Ovary (tissue), 9 donors: ENCODE measurements around the gene DMRTC2. TPM values are rescaled to one million over a fixed set of nuclear protein-coding genes. Genes with fewer than 3 reads are reported as not detected.

Experiments used
- DNase-seq, 5 donors: peaks; one replicate each; pipeline ENCODE4 v3.0.0-alpha.2; 2019 to 2020
- H3K27ac ChIP-seq, 2 donors: fragments of 200-600 bp; one replicate each; pipeline versions ENCODE4 v1.5.1 to v1.8.0; 2019 to 2022
- H3K27me3 ChIP-seq: fragments of 200-600 bp; one replicate; pipeline ENCODE4 v1.8.0; 2022
- H3K36me3 ChIP-seq: fragments of 200-600 bp; sonication (generic); one replicate; pipeline ENCODE4 v1.5.1; 2019
- H3K4me1 ChIP-seq: one replicate; pipeline ENCODE4 v1.8.1; 2013; ENCODE audit warnings: mild to moderate bottlenecking, moderate library complexity; ENCODE audit not compliant: insufficient read depth
- H3K4me3 ChIP-seq: fragments of 200-600 bp; sonication (generic); one replicate; pipeline ENCODE4 v1.5.1; 2017
- H3K9me3 ChIP-seq, 2 donors: fragments of 200-600 bp in 1 of 2; sonication (generic) in 1 of 2; one replicate each; pipeline versions ENCODE4 v1.5.1 to v1.8.1; 2013 to 2019; ENCODE audit warnings: mild to moderate bottlenecking in 1 of 2, moderate library complexity in 1 of 2
- CTCF ChIP-seq, 3 donors: fragments of 450-650 bp in 2 of 3; fragments of 200-600 bp in 1 of 3; IDR thresholded peaks; one replicate each; pipeline versions ENCODE4 v1.5.1 to v1.8.0; 2016 to 2022; ENCODE audit warnings: antibody characterized with exemption in 3 of 3, mild to moderate bottlenecking in 1 of 3
- EP300 ChIP-seq: sonication (generic); formaldehyde crosslinking; IDR thresholded peaks from one replicate; pipeline ENCODE4 v1.6.1; 2017; ENCODE audit warnings: antibody characterized with exemption
- POLR2A ChIP-seq: fragments of 450-650 bp; IDR thresholded peaks from one replicate; pipeline ENCODE4 v1.6.1; 2017; ENCODE audit warnings: antibody characterized with exemption, mild to moderate bottlenecking, moderate library complexity
- WGBS, 3 donors: extraction: QIAGEN DNeasy Blood & Tissue Kit in 1 of 3; methylation state at CpG; one replicate each; pipeline versions ENCODE4 v1.1.5 to v1.1.7; 2013 to 2017; 5-methylcytosine and 5-hydroxymethylcytosine counted together
- intact Hi-C, 4 donors: fragments of 100-400 bp; cut with DNase I; formaldehyde crosslinking; loops; one replicate each; pipeline versions ENCODE4 v1.11.0 to v1.15.1; 2022 to 2023
- polyA plus RNA-seq, 2 donors: library from polyadenylated mRNA; stranded (reverse); fragments of 200-250 nt in 1 of 2; fragments of 350-450 nt in 1 of 2; fragmentation: Illumina TruSeq in 1 of 2; extraction: RNeasy Lipid Tissue Mini Kit (QIAGEN cat#74804) in 1 of 2; gene quantifications; one replicate each; pipeline ENCODE4 v1.2.3, GENCODE V29; 2013 to 2014
- total RNA-seq, 7 donors: library from RNA; depleted of rRNA in 2 of 7; stranded (reverse); fragments of >200 nt in 2 of 7; fragmentation: NEBNext Ultra II Directional in 3 of 7; extraction: Animal tissue kit (Norgen Biotek cat#: 25700) in 3 of 7; gene quantifications; one replicate each; pipeline versions ENCODE4 v1.1.0 to v1.2.4, GENCODE V29; 2016 to 2023
- donor health status: DM: no; HTN: no; CAD: no; lungs with moderate emphysema.
- donor health status: DM: no; HTN: no; CAD: no.
- donor health status: Bipolar disorder and iron deficiency.
- donor health status: DM: yes; HTN: yes; CAD: no.
- donor health status: DM: no; HTN: no; CAD: no.
- donor health status: DM: yes; HTN: yes; CAD: no.

DMRTC2 gene
- total and polyA plus RNA-seq, 9 donors: 0.07 TPM; not detected in 8

- intact Hi-C loops: no loop called here
- H3K36me3 ChIP-seq: no peaks in the 10 kb centered on the region
- no peak overlapping the region for H3K27ac ChIP-seq
- H3K4me1 ChIP-seq: no peaks in the 10 kb centered on the region
- no peaks in the 10 kb centered on the region for H3K9me3 ChIP-seq
- TF ChIP-seq POLR2A (no peak), CTCF (IDR thresholded peaks at IDR 0.05) (no peak), EP300 (no peak)
- no peak for DNase-seq
- H3K4me3 ChIP-seq: no peak overlapping the region
- WGBS, 3 donors: 53 to 61% (median 58%) methylated on average over 17 of the region's 17 CpGs
- H3K27me3 ChIP-seq: no peaks in the 10 kb centered on the region
These were observed 33.4 kb downstream of the DMRTC2 start for GRCh38 chr19:41877916-41878905.

- TF ChIP-seq POLR2A: no peak
- TF ChIP-seq CTCF (IDR thresholded peaks at IDR 0.05): no peak
- no peak for TF ChIP-seq EP300
- no peaks in the 10 kb centered on the region for H3K36me3 ChIP-seq
- no peaks in the 10 kb centered on the region for H3K27me3 ChIP-seq
- intact Hi-C loops: no loop called here
- no peak for DNase-seq
- H3K4me3 ChIP-seq: no peak overlapping the region
- WGBS, 3 donors: 78 to 85% (median 81%) methylated on average over 21 of the region's 21 CpGs
- H3K4me1 ChIP-seq: no peaks in the 10 kb centered on the region
- no peaks in the 10 kb centered on the region for H3K9me3 ChIP-seq
- no peak overlapping the region for H3K27ac ChIP-seq
These were observed 34.2 kb downstream of the DMRTC2 start for GRCh38 chr19:41879080-41879479.

- Histone ChIP-seq H3K4me1 (peaks cover 2% of the 10 kb centered on the region), H3K36me3 (no peaks in the 10 kb centered on the region), H3K9me3 (no peaks in the 10 kb centered on the region), H3K4me3 (no peak overlapping the region), H3K27me3 (no peaks in the 10 kb centered on the region), H3K27ac (no peak overlapping the region)
- no peak for DNase-seq
- 66 to 74% (median 69%) methylated on average over 7 of the region's 7 CpGs for WGBS, 3 donors
- TF ChIP-seq CTCF (IDR thresholded peaks at IDR 0.05): no peak
- TF ChIP-seq POLR2A: no peak
- intact Hi-C loops: no loop called here
These were observed 35.0 kb downstream of the DMRTC2 start for GRCh38 chr19:41879670-41880328.

- TF ChIP-seq EP300 (no peak), POLR2A (no peak), CTCF (IDR thresholded peaks at IDR 0.05) (no peak)
- H3K4me3 ChIP-seq: no peak overlapping the region
- no peaks in the 10 kb centered on the region for H3K36me3 ChIP-seq
- H3K27me3 ChIP-seq: no peaks in the 10 kb centered on the region
- H3K4me1 ChIP-seq: peaks cover 6% of the 10 kb centered on the region
- no peak for DNase-seq
- H3K9me3 ChIP-seq: no peaks in the 10 kb centered on the region
- intact Hi-C loops: no loop called here
- 49 to 56% (median 55%) methylated on average over 5 of the region's 5 CpGs for WGBS, 3 donors
- H3K27ac ChIP-seq: no peak overlapping the region
These were observed 35.5 kb downstream of the DMRTC2 start for GRCh38 chr19:41880329-41880708.
